GM21825 (cell line): Measurements from ENCODE around the gene FAR1.
A peak's percentile ranks its signal among the peaks of the same experiment; 100 is the strongest.

ENCODE experiments used
- ATAC-seq: cut with Tn5 transposase; IDR thresholded peaks from one replicate; pipeline ENCODE4 v1.9.1; 2021; ENCODE audit warnings: mild to moderate bottlenecking, moderate library complexity; ENCODE audit not compliant: unreplicated experiment

FAR1 gene

GRCh38 chr11:13669544-13670488, 1.3 kb downstream of the FAR1 start:
- no peak for ATAC-seq

GRCh38 chr11:13672576-13673210, 4.2 kb downstream of the FAR1 start:
- no peak for ATAC-seq

- no peak for ATAC-seq
These were observed 6.5 kb downstream of the FAR1 start for GRCh38 chr11:13674799-13675509.

GRCh38 chr11:13676576-13676975, 8.1 kb downstream of the FAR1 start:
- ATAC-seq, result no peak

- no peak for ATAC-seq
These were observed 11.3 kb downstream of the FAR1 start for GRCh38 chr11:13679768-13680167.

- peak; percentile 84 for ATAC-seq
These were observed 12.2 kb downstream of the FAR1 start for GRCh38 chr11:13680501-13681264.

GRCh38 chr11:13681446-13681845, 13.0 kb downstream of the FAR1 start:
- ATAC-seq, result no peak

- no peak for ATAC-seq
These were observed 13.7 kb downstream of the FAR1 start for GRCh38 chr11:13682212-13682611.

- ATAC-seq, result no peak
These were observed 17.1 kb downstream of the FAR1 start for GRCh38 chr11:13685461-13686108.

GRCh38 chr11:13686776-13687175, 18.3 kb downstream of the FAR1 start:
- ATAC-seq, result no peak

GRCh38 chr11:13687271-13687670, 18.8 kb downstream of the FAR1 start:
- ATAC-seq, result no peak

GRCh38 chr11:13691286-13691899, 22.9 kb downstream of the FAR1 start:
- ATAC-seq, result no peak

- ATAC-seq, result no peak
These were observed 23.7 kb downstream of the FAR1 start for GRCh38 chr11:13692172-13692571.

- ATAC-seq, result no peak
These were observed 25.6 kb downstream of the FAR1 start for GRCh38 chr11:13694115-13694514.

- no peak for ATAC-seq
These were observed 27.4 kb downstream of the FAR1 start for GRCh38 chr11:13695886-13696285.

GRCh38 chr11:13697710-13698109, 29.2 kb downstream of the FAR1 start:
- no peak for ATAC-seq

GRCh38 chr11:13698132-13698531, 29.7 kb downstream of the FAR1 start:
- ATAC-seq, result no peak

GRCh38 chr11:13699041-13699440, 30.6 kb downstream of the FAR1 start:
- ATAC-seq, result no peak

GRCh38 chr11:13699870-13700269, 31.4 kb downstream of the FAR1 start:
- no peak for ATAC-seq

GRCh38 chr11:13701506-13701905, 33.0 kb downstream of the FAR1 start:
- no peak for ATAC-seq
